Measurements from ENCODE around the gene C18orf54. TPM values are rescaled to one million over a fixed set of nuclear protein-coding genes. Genes with fewer than 3 reads are reported as not detected.
"Not testable (repeated sequence)": the region's sequence is repeated elsewhere in the genome, so short reads cannot be mapped to it uniquely, and the experiment has no call there.

C18orf54 gene
- total RNA-seq: 1.3 and 2.5 TPM in 2 replicates
- polyA plus RNA-seq: 0.84 and 5.3 TPM in 2 replicates

DNA sequence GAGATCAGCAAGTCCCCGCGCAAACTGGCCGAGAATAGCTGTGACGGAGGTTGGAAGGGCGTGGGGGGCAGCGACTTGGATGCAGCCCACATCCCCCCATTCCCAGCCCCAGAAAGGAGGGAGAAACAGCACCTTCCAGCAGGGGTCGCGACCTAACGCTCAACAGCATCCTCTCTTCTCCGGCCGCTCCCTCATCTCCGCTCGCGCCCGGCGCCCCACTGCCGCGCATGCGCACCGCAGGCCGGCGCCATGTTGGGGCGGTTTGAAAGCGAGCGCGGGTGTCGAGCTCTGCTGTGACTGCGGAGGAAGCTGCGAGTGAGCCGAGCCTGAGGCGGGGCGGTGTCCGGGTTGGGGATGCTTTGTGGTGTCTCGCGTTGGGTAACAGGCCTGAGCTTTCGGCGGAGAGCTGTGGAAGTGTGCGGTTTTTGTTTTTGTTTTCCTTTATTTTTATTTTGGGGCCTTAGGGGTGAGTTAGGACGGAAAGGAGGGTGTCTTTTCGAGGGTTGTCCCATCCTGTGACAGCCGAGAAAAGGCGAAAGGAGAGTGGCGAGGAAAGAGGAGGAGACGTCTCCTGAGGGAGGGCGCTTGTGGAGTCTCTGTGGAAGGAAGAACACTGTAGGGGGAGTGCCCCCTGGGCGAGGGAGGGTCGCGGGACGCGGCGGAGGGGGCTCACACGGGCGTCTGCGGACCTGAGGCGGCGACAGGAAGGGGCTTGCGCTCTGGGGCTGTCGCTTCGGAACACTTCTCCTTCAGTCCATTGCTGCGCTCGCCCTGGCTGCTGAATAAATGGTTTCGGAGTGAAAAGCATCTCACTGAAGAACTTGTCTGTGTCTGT is at the start of gene C18orf54, which contains the start of gene STARD6:
C18orf54 (plus strand) TSS at position 247 of the 835 bp plus-strand sequence. CDS start 2,667 bp downstream, outside the sequence.
STARD6 (minus strand) TSS at position 199 of the 835 bp plus-strand sequence. CDS start 3,285 bp downstream, outside the sequence.
- Histone ChIP-seq H3K9me3 (ENCODE audit: low read depth) (no peaks in the 10 kb centered on the region), H3K36me3 (no peaks in the 10 kb centered on the region), H3K27me3 (no peaks in the 10 kb centered on the region), H3K4me1 (ENCODE audit: low read depth) (no peaks in the 10 kb centered on the region), H3K4me3 (peak within 1 kb of the TSS; percentile 81), H3K27ac (peak within 1 kb of the TSS; percentile 37)
- peak; percentile 94 to 95 for DNase-seq (ENCODE audit: low read depth in 1 of 2, low spot score in 1 of 2)
- peak; percentile 45 for TF ChIP-seq CTCF (IDR thresholded peaks at IDR 0.05; ENCODE audit: low read depth, low read length)

GRCh38 chr18:54309564-54309963 is 48.1 kb upstream of the C18orf54 start:
- H3K36me3 ChIP-seq; H3K9me3 ChIP-seq (ENCODE audit: low read depth); DNase-seq (ENCODE audit: low read depth in 1 of 2, low spot score in 1 of 2): not testable (repeated sequence)

DNA sequence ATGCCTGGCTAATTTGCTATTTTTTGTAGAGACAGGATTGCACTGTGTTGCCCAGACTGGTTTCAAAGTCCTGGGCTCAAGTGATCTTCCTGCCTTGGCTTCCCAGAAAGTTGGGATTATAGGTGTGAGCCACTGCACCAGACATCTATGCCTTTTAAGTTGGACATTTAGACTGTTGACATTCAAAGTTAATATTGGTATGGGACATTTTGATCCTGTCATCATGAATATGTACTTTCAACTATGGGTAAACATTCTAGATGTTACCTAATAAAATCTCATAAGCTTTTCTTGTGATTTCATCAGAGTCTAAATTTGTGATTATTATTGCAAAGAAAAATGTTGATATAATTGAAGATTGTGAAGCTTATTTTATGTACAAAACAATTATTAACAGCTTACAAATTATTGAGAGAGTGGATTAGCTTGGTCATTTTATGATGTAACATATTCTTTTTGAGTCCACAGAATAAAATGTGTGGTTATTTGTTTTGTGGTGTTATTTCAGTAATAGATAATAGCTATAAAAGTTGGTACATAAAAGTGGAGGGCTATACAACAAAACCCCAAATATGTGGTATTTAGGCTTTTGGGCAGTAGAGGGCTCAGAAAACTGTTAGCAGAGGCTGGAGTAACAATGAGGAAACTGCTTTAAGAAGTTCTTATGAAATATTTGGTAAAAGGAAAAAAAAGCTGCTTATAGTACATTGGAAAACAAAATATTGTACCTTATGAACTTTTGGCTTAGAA is 41.5 kb upstream of the C18orf54 start:
- no peak overlapping the region for H3K4me3 ChIP-seq
- peak in 1 of 2 donors; percentile 6 for DNase-seq (ENCODE audit: low read depth in 1 of 2, low spot score in 1 of 2)
- no peak for TF ChIP-seq CTCF (IDR thresholded peaks at IDR 0.05; ENCODE audit: low read depth, low read length)
- H3K36me3 ChIP-seq: no peaks in the 10 kb centered on the region
- H3K9me3 ChIP-seq (ENCODE audit: low read depth): no peaks in the 10 kb centered on the region
- no peaks in the 10 kb centered on the region for H3K4me1 ChIP-seq (ENCODE audit: low read depth)
- no peak overlapping the region for H3K27ac ChIP-seq
- H3K27me3 ChIP-seq: no peaks in the 10 kb centered on the region

More at GRCh38 chr18:54309564-54309963, 48.1 kb upstream of the C18orf54 start:
- not testable (repeated sequence) for H3K4me3 ChIP-seq; H3K27me3 ChIP-seq; H3K4me1 ChIP-seq (ENCODE audit: low read depth); H3K27ac ChIP-seq

DNA sequence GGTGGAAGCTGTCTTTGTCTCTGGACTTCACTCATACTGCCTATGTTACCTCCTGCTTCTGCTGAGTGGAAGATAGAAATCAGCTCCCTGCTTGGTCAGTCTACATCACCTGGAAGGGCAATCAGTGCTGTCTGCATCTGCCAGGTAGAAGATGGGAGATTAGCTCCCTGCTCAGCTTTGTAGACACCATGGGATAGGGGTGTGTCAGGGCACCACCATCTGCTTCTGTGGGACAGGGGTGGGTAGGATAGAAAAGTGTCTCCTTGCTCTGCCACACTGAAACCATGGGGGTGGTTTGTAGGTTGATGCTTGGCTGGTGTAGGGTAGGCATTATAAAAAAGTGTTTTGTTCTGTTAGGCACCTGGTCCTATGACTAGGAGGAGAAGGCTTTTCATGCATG is 34.1 kb upstream of the C18orf54 start:
- Histone ChIP-seq H3K27me3 (no peaks in the 10 kb centered on the region), H3K36me3 (no peaks in the 10 kb centered on the region), H3K9me3 (ENCODE audit: low read depth) (no peaks in the 10 kb centered on the region), H3K4me3 (no peak overlapping the region), H3K4me1 (ENCODE audit: low read depth) (no peaks in the 10 kb centered on the region), H3K27ac (no peak overlapping the region)
- no peak for TF ChIP-seq CTCF (IDR thresholded peaks at IDR 0.05; ENCODE audit: low read depth, low read length)
- no peak for DNase-seq (ENCODE audit: low read depth in 1 of 2, low spot score in 1 of 2)

GRCh38 chr18:54323970-54324369 is 33.7 kb upstream of the C18orf54 start:
- Histone ChIP-seq H3K36me3 (no peaks in the 10 kb centered on the region), H3K4me3 (no peak overlapping the region), H3K9me3 (ENCODE audit: low read depth) (no peaks in the 10 kb centered on the region), H3K27me3 (no peaks in the 10 kb centered on the region), H3K27ac (no peak overlapping the region), H3K4me1 (ENCODE audit: low read depth) (no peaks in the 10 kb centered on the region)
- no peak for TF ChIP-seq CTCF (IDR thresholded peaks at IDR 0.05; ENCODE audit: low read depth, low read length)
- no peak for DNase-seq (ENCODE audit: low read depth in 1 of 2, low spot score in 1 of 2)

Measured in cardiac muscle cell (in vitro differentiated cells and primary cell).